IMR-90 (cell line): Measurements from ENCODE around the gene SPIN3. TPM values are rescaled to one million over a fixed set of nuclear protein-coding genes. Genes with fewer than 3 reads are reported as not detected.

Experiments
- ATAC-seq: fragments of 200-7000 bp; cut with Tn5 transposase; 2 replicates; pipeline ENCODE4 v1.9.1; 2020; ENCODE audit warnings: low read depth, mild to moderate bottlenecking, moderate library complexity
- BruUV-seq: library from RNA; stranded (reverse); fragments of 400-500 nt; replicated peaks from 2 replicates; lab custom pipeline; 2021; lab: Mats Ljungman, UMichigan
- CTCF ChIA-PET: fragments of 300-600 bp; formaldehyde crosslinking; extraction: SDS; loops from one replicate; lab custom pipeline; 2021; ENCODE audit warnings: antibody characterized with exemption; lab: Yijun Ruan, JAX
- POLR2A ChIA-PET: fragments of 300-600 bp; sonication (Branson Sonifier 250); formaldehyde crosslinking; loops from one replicate; lab custom pipeline; 2022; ENCODE audit warnings: antibody characterized with exemption; ENCODE audit not compliant: unreplicated experiment; lab: Charles Lee
- DNase-seq: peaks from one replicate; pipeline ENCODE4 v3.0.0; 2013
- H2AFZ ChIP-seq: replicated peaks from 2 replicates; pipeline ENCODE3; 2013; ENCODE audit warnings: low read length, mild to moderate bottlenecking; ENCODE audit not compliant: poor library complexity
- H2AK5ac ChIP-seq: 2 replicates; pipeline ENCODE4 v1.6.1; 2013; ENCODE audit warnings: low read depth, low read length, inconsistent platforms
- H2AK9ac ChIP-seq: replicated peaks from 2 replicates; pipeline ENCODE3; 2013; ENCODE audit warnings: mild to moderate bottlenecking, low read depth, low read length, moderate library complexity; ENCODE audit not compliant: poor library complexity
- H2BK120ac ChIP-seq: 2 replicates; pipeline ENCODE4 v1.6.1; 2013; ENCODE audit warnings: low read depth, low read length, inconsistent platforms
- H2BK15ac ChIP-seq: 3 replicates; pipeline ENCODE4 v1.6.1; 2013; ENCODE audit warnings: low read depth, low read length, inconsistent platforms
- H2BK20ac ChIP-seq: 2 replicates; pipeline ENCODE4 v1.6.1; 2013; ENCODE audit warnings: low read depth, mild to moderate bottlenecking, inconsistent platforms, low read length, moderate library complexity
- H2BK5ac ChIP-seq: 2 replicates; pipeline ENCODE4 v1.6.1; 2013; ENCODE audit warnings: mild to moderate bottlenecking, low read depth, low read length, inconsistent platforms; ENCODE audit not compliant: poor library complexity, severe bottlenecking
- H3K14ac ChIP-seq: replicated peaks from 2 replicates; pipeline ENCODE4 v1.6.1; 2013; ENCODE audit warnings: low read depth, low read length, inconsistent platforms
- H3K18ac ChIP-seq: 2 replicates; pipeline ENCODE4 v1.6.1; 2013; ENCODE audit warnings: low read depth, low read length, control low read depth
- H3K23ac ChIP-seq: 2 replicates; pipeline ENCODE4 v1.6.1; 2013; ENCODE audit warnings: low read depth, low read length, inconsistent platforms
- H3K27ac ChIP-seq: 2 replicates; pipeline ENCODE4 v1.5.1; 2013; ENCODE audit warnings: mild to moderate bottlenecking, control low read depth, low read length; ENCODE audit not compliant: insufficient read depth
- H3K27me3 ChIP-seq: 2 replicates; pipeline ENCODE4 v1.6.1; 2013; ENCODE audit warnings: low read length; ENCODE audit not compliant: control insufficient read depth, insufficient read depth
- H3K36me3 ChIP-seq: 2 replicates; pipeline ENCODE4 v1.6.1; 2013; ENCODE audit warnings: low read length, mixed read lengths; ENCODE audit not compliant: control insufficient read depth, insufficient read depth
- H3K4ac ChIP-seq: 2 replicates; pipeline ENCODE4 v1.6.1; 2013; ENCODE audit warnings: low read depth, low read length, inconsistent platforms
- H3K4me1 ChIP-seq: 2 replicates; pipeline ENCODE4 v1.6.1; 2013; ENCODE audit warnings: low read length, mixed read lengths; ENCODE audit not compliant: control insufficient read depth, insufficient read depth
- H3K4me2 ChIP-seq: 2 replicates; pipeline ENCODE4 v1.6.1; 2013; ENCODE audit warnings: low read depth, mild to moderate bottlenecking, control low read depth, low read length, moderate library complexity
- H3K4me3 ChIP-seq: 2 replicates; pipeline ENCODE4 v1.5.1; 2013; ENCODE audit warnings: low read depth, mild to moderate bottlenecking, control low read depth, low read length, moderate library complexity; ENCODE audit not compliant: insufficient read depth
- H3K56ac ChIP-seq: 2 replicates; pipeline ENCODE4 v1.6.1; 2013; ENCODE audit warnings: low read length, inconsistent platforms; ENCODE audit not compliant: insufficient read depth; ENCODE audit errors: extremely low read depth
- H3K79me1 ChIP-seq, 2 experiments: 2 replicates each; pipeline ENCODE4 v1.6.1; 2013; ENCODE audit warnings: low read length in 2 of 2, inconsistent platforms in 1 of 2, low read depth in 1 of 2
- H3K9ac ChIP-seq: 2 replicates; pipeline ENCODE4 v1.6.1; 2013; ENCODE audit warnings: low read depth, low read length, control low read depth
- H3K9me1 ChIP-seq: 2 replicates; pipeline ENCODE4 v1.6.1; 2013; ENCODE audit warnings: low read length, inconsistent platforms; ENCODE audit not compliant: insufficient read depth
- H3K9me3 ChIP-seq: 2 replicates; pipeline ENCODE4 v1.6.1; 2013; ENCODE audit warnings: low read length; ENCODE audit not compliant: control insufficient read depth, insufficient read depth
- H4K20me1 ChIP-seq: 2 replicates; pipeline ENCODE4 v1.6.1; 2013; ENCODE audit warnings: low read length, inconsistent platforms; ENCODE audit not compliant: insufficient read depth
- H4K5ac ChIP-seq: 2 replicates; pipeline ENCODE4 v1.6.1; 2013; ENCODE audit warnings: mild to moderate bottlenecking, low read depth, low read length, control low read depth
- H4K8ac ChIP-seq, 2 experiments: 2 replicates each; pipeline ENCODE4 v1.6.1; 2013; ENCODE audit warnings: low read depth in 2 of 2, low read length in 2 of 2, control low read depth in 1 of 2, inconsistent platforms in 1 of 2
- H4K91ac ChIP-seq: 2 replicates; pipeline ENCODE4 v1.6.1; 2013; ENCODE audit warnings: low read depth, low read length, inconsistent platforms; ENCODE audit not compliant: insufficient read depth
- CTCF ChIP-seq: conservative IDR thresholded peaks from 2 replicates; pipeline ENCODE4 v1.5.1; 2012; ENCODE audit warnings: mild to moderate bottlenecking, low read depth, low read length, improper control_type of control experiment
- MAFK ChIP-seq: IDR thresholded peaks from 2 replicates; pipeline ENCODE4 v1.6.1; 2012; ENCODE audit warnings: low read depth, low read length, improper control_type of control experiment
- RAD21 ChIP-seq: IDR thresholded peaks from 2 replicates; pipeline ENCODE4 v1.6.1; 2012; ENCODE audit warnings: low read length, improper control_type of control experiment
- SMC3 ChIP-seq: fragments of 150-350 bp; IDR thresholded peaks from 2 replicates; pipeline ENCODE4 v1.6.1; 2016; ENCODE audit warnings: low read depth, mild to moderate bottlenecking, antibody characterized with exemption, low read length, moderate library complexity
- WGBS, 2 experiments: methylation state at CpG; one replicate each; pipeline versions ENCODE4 v1.1.5 to v1.1.7; 2013; ENCODE audit warnings: missing lambda C conversion rate in 2 of 2; ENCODE audit not compliant: insufficient read length in 1 of 2; ENCODE audit errors: extremely low coverage in 2 of 2; 5-methylcytosine and 5-hydroxymethylcytosine counted together
- dilution Hi-C: fragments of 300-500 bp; cut with HindIII; formaldehyde crosslinking; loops from one replicate; pipeline ENCODE4 v1.14.3; 2018; ENCODE audit warnings: low sequenced_read_pairs; ENCODE audit not compliant: unreplicated experiment
- in situ Hi-C: fragments of 300-500 bp; cut with MboI; formaldehyde crosslinking; loops from 3 replicates; pipeline ENCODE4 v1.14.3; 2019; ENCODE audit warnings: low sequenced_read_pairs, inconsistent platforms, mixed read lengths
- intact Hi-C: fragments of 100-400 bp; cut with micrococcal nuclease; formaldehyde crosslinking; loops from 2 replicates; pipeline ENCODE4 v1.10.0; 2022
- polyA plus RNA-seq, 3 experiments: library from polyadenylated mRNA; depleted of rRNA; stranded (reverse); fragments of >200 nt; gene quantifications; 2 replicates each; pipeline ENCODE4 v1.2.3, GENCODE V29; 2012; ENCODE audit warnings: low replicate concordance in 1 of 3
- total RNA-seq: library from RNA; depleted of rRNA; stranded (reverse); fragments of >200 nt; gene quantifications from 2 replicates; pipeline ENCODE4 v1.2.3, GENCODE V29; 2012

The SPIN3 gene
- total and polyA plus RNA-seq, 2 of the 4 experiments (the other 2 are of a cell fraction) = 4.3 to 5.3 TPM

- intact Hi-C loops = loop anchor here (1.0 kb wide), 1 partner anchor 175 kb away; no protein-coding TSS in a partner anchor
- no peak overlapping the region for H4K91ac ChIP-seq
These were observed 17.2 kb downstream of the SPIN3 start for GRCh38 chrX:56978172-56978571.

More at GRCh38 chrX:56978172-56978571, 17.2 kb downstream of the SPIN3 start:
- ChIA-PET POLR2A (interaction anchor here (0.5 kb wide), 1 partner anchor 130 kb away, joined by 4 read pairs; no protein-coding TSS in a partner anchor), CTCF (interaction anchor here (0.9 to 1.5 kb wide), 5 partner anchors 8 to 213 kb away, joined by 3 to 5 read pairs (median 3); no protein-coding TSS in a partner anchor)
- Histone ChIP-seq H2AK5ac (no peak overlapping the region), H2AK9ac (no peak overlapping the region), H2BK5ac (no peak overlapping the region), H4K8ac (no peak overlapping the region), H3K79me1 (no peaks in the 10 kb centered on the region), H2BK120ac (no peak overlapping the region), H3K18ac (no peak overlapping the region), H3K27me3 (no peaks in the 10 kb centered on the region; the same call in 1 of the 2 replicates), H3K4ac (no peak overlapping the region), H2BK20ac (no peak overlapping the region), H4K5ac (no peak overlapping the region), H2BK15ac (no peak overlapping the region), H3K9me3 (no peaks in the 10 kb centered on the region), H3K4me3 (no peak overlapping the region), H3K4me2 (no peak overlapping the region), H3K9ac (no peak overlapping the region), H2AFZ (no peak overlapping the region), H3K9me1 (no peaks in the 10 kb centered on the region), H3K23ac (no peak overlapping the region), H3K4me1 (no peaks in the 10 kb centered on the region), H3K27ac (no peak overlapping the region), H3K56ac (no peak overlapping the region), H3K14ac (no peak overlapping the region), H3K36me3 (peaks cover 2% of the 10 kb centered on the region), H4K20me1 (no peaks in the 10 kb centered on the region)
- ATAC-seq = peak; percentile 81
- BruUV-seq = no TSS peak
- no CpG with 5 or more reads among the region's 1 CpG for WGBS, 2 experiments
- TF ChIP-seq CTCF (peak; percentile 62), RAD21 (peak; percentile 55), SMC3 (peak; percentile 68), MAFK (no peak)
- DNase-seq = peak; percentile 44
- in situ Hi-C loops (loop anchor here (25.0 kb wide), 1 partner anchor 166 kb away; no protein-coding TSS in a partner anchor), dilution Hi-C loops (no loop called here)
